Smooth muscle cell (in vitro differentiated cells): ENCODE measurements around the gene SMIM5. TPM values are rescaled to one million over a fixed set of nuclear protein-coding genes. Genes with fewer than 3 reads are reported as not detected.

Source experiments
- DNase-seq: peaks from one replicate; lab custom pipeline; 2025; ENCODE audit not compliant: unreplicated experiment; lab: John Stamatoyannopoulos, UW
- H2AFZ ChIP-seq: fragments of 200-600 bp; sonication (generic); 2 replicates; pipeline ENCODE4 v1.6.0; 2016; ENCODE audit warnings: antibody characterized with exemption, low read depth, mild to moderate bottlenecking
- H3F3A ChIP-seq: fragments of 200-600 bp; sonication (generic); 2 replicates; pipeline ENCODE4 v1.6.0; 2017; ENCODE audit warnings: antibody characterized with exemption, low read depth
- H3K27ac ChIP-seq: fragments of 200-600 bp; sonication (generic); 2 replicates; pipeline ENCODE4 v1.5.1; 2016; ENCODE audit warnings: low read depth, mild to moderate bottlenecking
- H3K27me3 ChIP-seq: fragments of 200-600 bp; sonication (generic); 2 replicates; pipeline ENCODE4 v1.6.1; 2016; ENCODE audit warnings: low read depth, mild to moderate bottlenecking
- H3K36me3 ChIP-seq: fragments of 200-600 bp; sonication (generic); 2 replicates; pipeline ENCODE4 v1.5.1; 2016; ENCODE audit warnings: low read depth
- H3K4me1 ChIP-seq: fragments of 200-600 bp; sonication (generic); 2 replicates; pipeline ENCODE4 v1.5.1; 2016; ENCODE audit warnings: low read depth
- H3K4me2 ChIP-seq: fragments of 200-600 bp; sonication (generic); 2 replicates; pipeline ENCODE4 v1.6.0; 2016; ENCODE audit warnings: mild to moderate bottlenecking
- H3K4me3 ChIP-seq: fragments of 200-600 bp; sonication (generic); 2 replicates; pipeline ENCODE4 v1.5.1; 2016; ENCODE audit warnings: mild to moderate bottlenecking
- H3K79me2 ChIP-seq: fragments of 200-600 bp; sonication (generic); 2 replicates; pipeline ENCODE4 v1.6.0; 2016; ENCODE audit warnings: low read depth, mild to moderate bottlenecking
- H3K9ac ChIP-seq: fragments of 200-600 bp; sonication (generic); 2 replicates; pipeline ENCODE4 v1.6.0; 2016; ENCODE audit warnings: low read depth
- H3K9me3 ChIP-seq: fragments of 200-600 bp; sonication (generic); replicated peaks from 2 replicates; pipeline ENCODE4 v1.5.1; 2016; ENCODE audit warnings: low read depth
- H4K20me1 ChIP-seq: fragments of 200-600 bp; sonication (generic); 2 replicates; pipeline ENCODE4 v1.6.0; 2016; ENCODE audit warnings: low read depth
- CTCF ChIP-seq: fragments of 200-600 bp; sonication (generic); IDR thresholded peaks from 2 replicates; pipeline ENCODE4 v1.5.1; 2017; ENCODE audit warnings: borderline replicate concordance, mild to moderate bottlenecking, antibody characterized with exemption; ENCODE audit not compliant: insufficient read depth, poor library complexity, severe bottlenecking
- WGBS: methylation state at CpG from one replicate; pipeline ENCODE4 v1.1.7; 2016; ENCODE audit warnings: low lambda C conversion rate; 5-methylcytosine and 5-hydroxymethylcytosine counted together
- polyA plus RNA-seq: library from polyadenylated mRNA; unstranded; fragments of >200 nt; fragmentation: Nextera tagmentation; extraction: Ambion mirVana; gene quantifications from 2 replicates; pipeline ENCODE4 v1.2.1, GENCODE V29; 2016
- total RNA-seq: library from RNA; depleted of rRNA; stranded (reverse); fragments of >200 nt; gene quantifications from 2 replicates; pipeline ENCODE4 v1.2.3, GENCODE V29; 2014

The SMIM5 gene
- total and polyA plus RNA-seq, 2 experiments from 2014 or later = 0.13 to 0.80 TPM

- Histone ChIP-seq H3K4me2 (no peak overlapping the region), H3K79me2 (no peaks in the 10 kb centered on the region), H3K9me3 (no peaks in the 10 kb centered on the region), H3K4me1 (no peaks in the 10 kb centered on the region), H3K27ac (no peak overlapping the region), H3F3A (no peaks in the 10 kb centered on the region), H3K9ac (no peak overlapping the region), H3K4me3 (no peak overlapping the region), H3K36me3 (no peaks in the 10 kb centered on the region), H3K27me3 (no peaks in the 10 kb centered on the region), H2AFZ (no peak overlapping the region), H4K20me1 (no peaks in the 10 kb centered on the region)
- no peak for DNase-seq
- WGBS = 87% methylated on average over 5 of the region's 5 CpGs
- no peak for TF ChIP-seq CTCF
Observed at GRCh38 chr17:75607086-75607485, 26.1 kb upstream of the SMIM5 start.

- Histone ChIP-seq H3K4me2 (no peak overlapping the region), H4K20me1 (no peaks in the 10 kb centered on the region), H3K9me3 (no peaks in the 10 kb centered on the region), H3K9ac (no peak overlapping the region), H2AFZ (no peak overlapping the region), H3K27ac (no peak overlapping the region), H3K4me1 (no peaks in the 10 kb centered on the region), H3F3A (no peaks in the 10 kb centered on the region), H3K4me3 (no peak overlapping the region), H3K27me3 (no peaks in the 10 kb centered on the region), H3K36me3 (no peaks in the 10 kb centered on the region), H3K79me2 (no peaks in the 10 kb centered on the region)
- no peak for DNase-seq
- no peak for TF ChIP-seq CTCF
- 91% methylated on average over 25 of the region's 25 CpGs for WGBS
Observed at GRCh38 chr17:75610103-75610984, 22.9 kb upstream of the SMIM5 start.

- H3K27ac ChIP-seq = no peak overlapping the region
- no peaks in the 10 kb centered on the region for H3K9me3 ChIP-seq
- H3K9ac ChIP-seq = no peak overlapping the region
- no peaks in the 10 kb centered on the region for H4K20me1 ChIP-seq
- H3K4me2 ChIP-seq = no peak overlapping the region
- 85% methylated on average over 20 of the region's 20 CpGs for WGBS
- no peak overlapping the region for H3K4me3 ChIP-seq
- no peaks in the 10 kb centered on the region for H3K27me3 ChIP-seq
- no peak overlapping the region for H2AFZ ChIP-seq
- H3K79me2 ChIP-seq = no peaks in the 10 kb centered on the region
- no peak for DNase-seq
- TF ChIP-seq CTCF = no peak
- H3F3A ChIP-seq = no peaks in the 10 kb centered on the region
- H3K4me1 ChIP-seq = no peaks in the 10 kb centered on the region
- no peaks in the 10 kb centered on the region for H3K36me3 ChIP-seq
Observed at GRCh38 chr17:75611851-75612429, 21.3 kb upstream of the SMIM5 start.
